IMR-90 (cell line): ENCODE results near the gene GABRR1. TPM values are rescaled to one million over a fixed set of nuclear protein-coding genes. Genes with fewer than 3 reads are reported as not detected.

Experiments
- ATAC-seq: fragments of 200-7000 bp; cut with Tn5 transposase; 2 replicates; pipeline ENCODE4 v1.9.1; 2020; ENCODE audit warnings: low read depth, mild to moderate bottlenecking, moderate library complexity
- BruUV-seq: library from RNA; stranded (reverse); fragments of 400-500 nt; replicated peaks from 2 replicates; lab custom pipeline; 2021; lab: Mats Ljungman, UMichigan
- CTCF ChIA-PET: fragments of 300-600 bp; formaldehyde crosslinking; extraction: SDS; loops from one replicate; lab custom pipeline; 2021; ENCODE audit warnings: antibody characterized with exemption; lab: Yijun Ruan, JAX
- POLR2A ChIA-PET: fragments of 300-600 bp; sonication (Branson Sonifier 250); formaldehyde crosslinking; loops from one replicate; lab custom pipeline; 2022; ENCODE audit warnings: antibody characterized with exemption; ENCODE audit not compliant: unreplicated experiment; lab: Charles Lee
- DNase-seq: peaks from one replicate; pipeline ENCODE4 v3.0.0; 2013
- H2AFZ ChIP-seq: replicated peaks from 2 replicates; pipeline ENCODE3; 2013; ENCODE audit warnings: low read length, mild to moderate bottlenecking; ENCODE audit not compliant: poor library complexity
- H2AK5ac ChIP-seq: 2 replicates; pipeline ENCODE4 v1.6.1; 2013; ENCODE audit warnings: low read depth, low read length, inconsistent platforms
- H2AK9ac ChIP-seq: replicated peaks from 2 replicates; pipeline ENCODE3; 2013; ENCODE audit warnings: mild to moderate bottlenecking, low read depth, low read length, moderate library complexity; ENCODE audit not compliant: poor library complexity
- H2BK120ac ChIP-seq: 2 replicates; pipeline ENCODE4 v1.6.1; 2013; ENCODE audit warnings: low read depth, low read length, inconsistent platforms
- H2BK15ac ChIP-seq: 3 replicates; pipeline ENCODE4 v1.6.1; 2013; ENCODE audit warnings: low read depth, low read length, inconsistent platforms
- H2BK20ac ChIP-seq: 2 replicates; pipeline ENCODE4 v1.6.1; 2013; ENCODE audit warnings: low read depth, mild to moderate bottlenecking, inconsistent platforms, low read length, moderate library complexity
- H2BK5ac ChIP-seq: 2 replicates; pipeline ENCODE4 v1.6.1; 2013; ENCODE audit warnings: mild to moderate bottlenecking, low read depth, low read length, inconsistent platforms; ENCODE audit not compliant: poor library complexity, severe bottlenecking
- H3K14ac ChIP-seq: replicated peaks from 2 replicates; pipeline ENCODE4 v1.6.1; 2013; ENCODE audit warnings: low read depth, low read length, inconsistent platforms
- H3K18ac ChIP-seq: 2 replicates; pipeline ENCODE4 v1.6.1; 2013; ENCODE audit warnings: low read depth, low read length, control low read depth
- H3K23ac ChIP-seq: 2 replicates; pipeline ENCODE4 v1.6.1; 2013; ENCODE audit warnings: low read depth, low read length, inconsistent platforms
- H3K27ac ChIP-seq: 2 replicates; pipeline ENCODE4 v1.5.1; 2013; ENCODE audit warnings: mild to moderate bottlenecking, control low read depth, low read length; ENCODE audit not compliant: insufficient read depth
- H3K27me3 ChIP-seq: 2 replicates; pipeline ENCODE4 v1.6.1; 2013; ENCODE audit warnings: low read length; ENCODE audit not compliant: control insufficient read depth, insufficient read depth
- H3K36me3 ChIP-seq: 2 replicates; pipeline ENCODE4 v1.6.1; 2013; ENCODE audit warnings: low read length, mixed read lengths; ENCODE audit not compliant: control insufficient read depth, insufficient read depth
- H3K4ac ChIP-seq: 2 replicates; pipeline ENCODE4 v1.6.1; 2013; ENCODE audit warnings: low read depth, low read length, inconsistent platforms
- H3K4me1 ChIP-seq: 2 replicates; pipeline ENCODE4 v1.6.1; 2013; ENCODE audit warnings: low read length, mixed read lengths; ENCODE audit not compliant: control insufficient read depth, insufficient read depth
- H3K4me2 ChIP-seq: 2 replicates; pipeline ENCODE4 v1.6.1; 2013; ENCODE audit warnings: low read depth, mild to moderate bottlenecking, control low read depth, low read length, moderate library complexity
- H3K4me3 ChIP-seq: 2 replicates; pipeline ENCODE4 v1.5.1; 2013; ENCODE audit warnings: low read depth, mild to moderate bottlenecking, control low read depth, low read length, moderate library complexity; ENCODE audit not compliant: insufficient read depth
- H3K56ac ChIP-seq: 2 replicates; pipeline ENCODE4 v1.6.1; 2013; ENCODE audit warnings: low read length, inconsistent platforms; ENCODE audit not compliant: insufficient read depth; ENCODE audit errors: extremely low read depth
- H3K79me1 ChIP-seq, 2 experiments: 2 replicates each; pipeline ENCODE4 v1.6.1; 2013; ENCODE audit warnings: low read length in 2 of 2, inconsistent platforms in 1 of 2, low read depth in 1 of 2
- H3K9ac ChIP-seq: 2 replicates; pipeline ENCODE4 v1.6.1; 2013; ENCODE audit warnings: low read depth, low read length, control low read depth
- H3K9me1 ChIP-seq: 2 replicates; pipeline ENCODE4 v1.6.1; 2013; ENCODE audit warnings: low read length, inconsistent platforms; ENCODE audit not compliant: insufficient read depth
- H3K9me3 ChIP-seq: 2 replicates; pipeline ENCODE4 v1.6.1; 2013; ENCODE audit warnings: low read length; ENCODE audit not compliant: control insufficient read depth, insufficient read depth
- H4K20me1 ChIP-seq: 2 replicates; pipeline ENCODE4 v1.6.1; 2013; ENCODE audit warnings: low read length, inconsistent platforms; ENCODE audit not compliant: insufficient read depth
- H4K5ac ChIP-seq: 2 replicates; pipeline ENCODE4 v1.6.1; 2013; ENCODE audit warnings: mild to moderate bottlenecking, low read depth, low read length, control low read depth
- H4K8ac ChIP-seq, 2 experiments: 2 replicates each; pipeline ENCODE4 v1.6.1; 2013; ENCODE audit warnings: low read depth in 2 of 2, low read length in 2 of 2, control low read depth in 1 of 2, inconsistent platforms in 1 of 2
- H4K91ac ChIP-seq: 2 replicates; pipeline ENCODE4 v1.6.1; 2013; ENCODE audit warnings: low read depth, low read length, inconsistent platforms; ENCODE audit not compliant: insufficient read depth
- BHLHE40 ChIP-seq: fragments of 150-350 bp; IDR thresholded peaks from 2 replicates; pipeline ENCODE4 v1.6.1; 2016; ENCODE audit warnings: mild to moderate bottlenecking, low read depth, low read length
- CEBPB ChIP-seq: IDR thresholded peaks from 2 replicates; pipeline ENCODE4 v1.6.1; 2012; ENCODE audit warnings: low read depth, low read length, improper control_type of control experiment
- CHD1 ChIP-seq: IDR thresholded peaks from 2 replicates; pipeline ENCODE4 v1.6.1; 2012; ENCODE audit warnings: low read depth, low read length, improper control_type of control experiment
- FOS ChIP-seq: fragments of 150-350 bp; IDR thresholded peaks from 2 replicates; pipeline ENCODE4 v1.6.1; 2016; ENCODE audit warnings: low read depth, low read length
- MAFK ChIP-seq: IDR thresholded peaks from 2 replicates; pipeline ENCODE4 v1.6.1; 2012; ENCODE audit warnings: low read depth, low read length, improper control_type of control experiment
- MAZ ChIP-seq: IDR thresholded peaks from 2 replicates; pipeline ENCODE4 v1.6.1; 2012; ENCODE audit warnings: low read depth, mild to moderate bottlenecking, low read length, improper control_type of control experiment, moderate library complexity, borderline replicate concordance
- MXI1 ChIP-seq: IDR thresholded peaks from 2 replicates; pipeline ENCODE4 v1.6.1; 2012; ENCODE audit warnings: low read depth, mild to moderate bottlenecking, low read length, moderate library complexity, borderline replicate concordance
- NFE2L2 ChIP-seq: fragments of 150-350 bp; IDR thresholded peaks from 2 replicates; pipeline ENCODE4 v1.6.1; 2016; ENCODE audit warnings: low read depth, mild to moderate bottlenecking, low read length
- POLR2A ChIP-seq: IDR thresholded peaks from 2 replicates; pipeline ENCODE4 v1.6.1; 2012; ENCODE audit warnings: mild to moderate bottlenecking, low read depth, low read length
- RAD21 ChIP-seq: IDR thresholded peaks from 2 replicates; pipeline ENCODE4 v1.6.1; 2012; ENCODE audit warnings: low read length, improper control_type of control experiment
- RCOR1 ChIP-seq: IDR thresholded peaks from 2 replicates; pipeline ENCODE4 v1.6.1; 2012; ENCODE audit warnings: mild to moderate bottlenecking, low read length, improper control_type of control experiment; ENCODE audit not compliant: insufficient replicate concordance
- RFX5 ChIP-seq: IDR thresholded peaks from 2 replicates; pipeline ENCODE4 v1.8.0; 2012; ENCODE audit warnings: low read depth, mild to moderate bottlenecking, low read length, moderate library complexity
- SMC3 ChIP-seq: fragments of 150-350 bp; IDR thresholded peaks from 2 replicates; pipeline ENCODE4 v1.6.1; 2016; ENCODE audit warnings: low read depth, mild to moderate bottlenecking, antibody characterized with exemption, low read length, moderate library complexity
- WGBS, 2 experiments: methylation state at CpG; one replicate each; pipeline versions ENCODE4 v1.1.5 to v1.1.7; 2013; ENCODE audit warnings: missing lambda C conversion rate in 2 of 2; ENCODE audit not compliant: insufficient read length in 1 of 2; ENCODE audit errors: extremely low coverage in 2 of 2; 5-methylcytosine and 5-hydroxymethylcytosine counted together
- dilution Hi-C: fragments of 300-500 bp; cut with HindIII; formaldehyde crosslinking; loops from one replicate; pipeline ENCODE4 v1.14.3; 2018; ENCODE audit warnings: low sequenced_read_pairs; ENCODE audit not compliant: unreplicated experiment
- in situ Hi-C: fragments of 300-500 bp; cut with MboI; formaldehyde crosslinking; loops from 3 replicates; pipeline ENCODE4 v1.14.3; 2019; ENCODE audit warnings: low sequenced_read_pairs, inconsistent platforms, mixed read lengths
- intact Hi-C: fragments of 100-400 bp; cut with micrococcal nuclease; formaldehyde crosslinking; loops from 2 replicates; pipeline ENCODE4 v1.10.0; 2022
- polyA plus RNA-seq, 3 experiments: library from polyadenylated mRNA; depleted of rRNA; stranded (reverse); fragments of >200 nt; gene quantifications; 2 replicates each; pipeline ENCODE4 v1.2.3, GENCODE V29; 2012; ENCODE audit warnings: low replicate concordance in 1 of 3
- total RNA-seq: library from RNA; depleted of rRNA; stranded (reverse); fragments of >200 nt; gene quantifications from 2 replicates; pipeline ENCODE4 v1.2.3, GENCODE V29; 2012
- TF ChIP-seq, protein P1 (sequence below): fragments of 150-350 bp; IDR thresholded peaks from 2 replicates; pipeline ENCODE4 v1.6.1; 2017; ENCODE audit warnings: mild to moderate bottlenecking, antibody characterized with exemption, low read length, low read depth
- TF ChIP-seq, protein P2 (sequence below): fragments of 150-350 bp; IDR thresholded peaks from 2 replicates; pipeline ENCODE4 v1.6.1; 2016; ENCODE audit warnings: low read depth, mild to moderate bottlenecking, low read length, moderate library complexity, borderline replicate concordance
- TF ChIP-seq, protein P3 (sequence below): conservative IDR thresholded peaks from 2 replicates; pipeline ENCODE4 v1.5.1; 2012; ENCODE audit warnings: mild to moderate bottlenecking, low read depth, low read length, improper control_type of control experiment

Gene GABRR1
- total and polyA plus RNA-seq, 2 of the 4 experiments (the other 2 are of a cell fraction), result not detected

DNA sequence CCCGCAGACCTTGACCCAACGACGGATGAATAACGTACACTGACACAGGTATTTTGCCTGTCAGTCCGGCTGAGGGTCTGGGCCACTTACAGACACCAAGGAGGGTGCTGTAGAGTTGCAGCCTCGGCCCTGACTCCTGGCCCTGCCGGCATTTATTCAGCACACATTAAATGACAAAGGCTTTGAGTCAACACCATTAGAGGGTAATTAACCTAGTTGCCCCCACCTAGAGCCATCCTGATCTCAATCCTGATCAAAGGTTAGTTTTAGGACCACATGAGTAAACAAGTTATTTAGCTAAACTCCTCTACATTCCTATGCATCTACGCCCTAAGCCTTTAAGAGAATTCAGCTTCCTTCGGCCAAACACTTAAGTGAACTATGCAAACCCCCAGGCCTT lies 83.2 kb downstream of the GABRR1 start:
- Histone ChIP-seq H3K18ac (no peak overlapping the region), H3K27me3 (no peaks in the 10 kb centered on the region), H2BK5ac (no peak overlapping the region), H3K9me3 (no peaks in the 10 kb centered on the region), H4K5ac (no peak overlapping the region), H3K9ac (no peak overlapping the region), H2AFZ (no peak overlapping the region), H2AK5ac (no peak overlapping the region), H3K4me3 (no peak overlapping the region), H2BK120ac (no peak overlapping the region), H4K91ac (no peak overlapping the region), H4K8ac (no peak overlapping the region), H4K20me1 (no peaks in the 10 kb centered on the region), H2BK20ac (no peak overlapping the region), H3K23ac (no peak overlapping the region), H3K4me2 (no peak overlapping the region), H3K36me3 (no peaks in the 10 kb centered on the region), H3K4ac (no peak overlapping the region), H3K79me1 (no peaks in the 10 kb centered on the region), H2AK9ac (no peak overlapping the region), H3K14ac (no peak overlapping the region), H3K56ac (no peak overlapping the region), H2BK15ac (no peak overlapping the region), H3K9me1 (no peaks in the 10 kb centered on the region), H3K27ac (no peak overlapping the region), H3K4me1 (no peaks in the 10 kb centered on the region)
- TF ChIP-seq CEBPB (no peak), RAD21 (no peak), MXI1 (no peak), NFE2L2 (no peak), CHD1 (no peak), POLR2A (no peak), RFX5 (no peak), BHLHE40 (no peak), SMC3 (no peak), FOS (no peak), RCOR1 (no peak), MAZ (no peak), MAFK (no peak)
- TF ChIP-seq, protein P1, sequence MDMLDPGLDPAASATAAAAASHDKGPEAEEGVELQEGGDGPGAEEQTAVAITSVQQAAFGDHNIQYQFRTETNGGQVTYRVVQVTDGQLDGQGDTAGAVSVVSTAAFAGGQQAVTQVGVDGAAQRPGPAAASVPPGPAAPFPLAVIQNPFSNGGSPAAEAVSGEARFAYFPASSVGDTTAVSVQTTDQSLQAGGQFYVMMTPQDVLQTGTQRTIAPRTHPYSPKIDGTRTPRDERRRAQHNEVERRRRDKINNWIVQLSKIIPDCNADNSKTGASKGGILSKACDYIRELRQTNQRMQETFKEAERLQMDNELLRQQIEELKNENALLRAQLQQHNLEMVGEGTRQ, result no peak
- TF ChIP-seq, protein P2, sequence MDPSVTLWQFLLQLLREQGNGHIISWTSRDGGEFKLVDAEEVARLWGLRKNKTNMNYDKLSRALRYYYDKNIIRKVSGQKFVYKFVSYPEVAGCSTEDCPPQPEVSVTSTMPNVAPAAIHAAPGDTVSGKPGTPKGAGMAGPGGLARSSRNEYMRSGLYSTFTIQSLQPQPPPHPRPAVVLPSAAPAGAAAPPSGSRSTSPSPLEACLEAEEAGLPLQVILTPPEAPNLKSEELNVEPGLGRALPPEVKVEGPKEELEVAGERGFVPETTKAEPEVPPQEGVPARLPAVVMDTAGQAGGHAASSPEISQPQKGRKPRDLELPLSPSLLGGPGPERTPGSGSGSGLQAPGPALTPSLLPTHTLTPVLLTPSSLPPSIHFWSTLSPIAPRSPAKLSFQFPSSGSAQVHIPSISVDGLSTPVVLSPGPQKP, result no peak
- TF ChIP-seq, protein P3, sequence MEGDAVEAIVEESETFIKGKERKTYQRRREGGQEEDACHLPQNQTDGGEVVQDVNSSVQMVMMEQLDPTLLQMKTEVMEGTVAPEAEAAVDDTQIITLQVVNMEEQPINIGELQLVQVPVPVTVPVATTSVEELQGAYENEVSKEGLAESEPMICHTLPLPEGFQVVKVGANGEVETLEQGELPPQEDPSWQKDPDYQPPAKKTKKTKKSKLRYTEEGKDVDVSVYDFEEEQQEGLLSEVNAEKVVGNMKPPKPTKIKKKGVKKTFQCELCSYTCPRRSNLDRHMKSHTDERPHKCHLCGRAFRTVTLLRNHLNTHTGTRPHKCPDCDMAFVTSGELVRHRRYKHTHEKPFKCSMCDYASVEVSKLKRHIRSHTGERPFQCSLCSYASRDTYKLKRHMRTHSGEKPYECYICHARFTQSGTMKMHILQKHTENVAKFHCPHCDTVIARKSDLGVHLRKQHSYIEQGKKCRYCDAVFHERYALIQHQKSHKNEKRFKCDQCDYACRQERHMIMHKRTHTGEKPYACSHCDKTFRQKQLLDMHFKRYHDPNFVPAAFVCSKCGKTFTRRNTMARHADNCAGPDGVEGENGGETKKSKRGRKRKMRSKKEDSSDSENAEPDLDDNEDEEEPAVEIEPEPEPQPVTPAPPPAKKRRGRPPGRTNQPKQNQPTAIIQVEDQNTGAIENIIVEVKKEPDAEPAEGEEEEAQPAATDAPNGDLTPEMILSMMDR, result no peak
- in situ Hi-C loops (loop anchor here (25.0 kb wide), 1 partner anchor 228 kb away; the partner anchor contains the start of gene UBE2J1), intact Hi-C loops (no loop called here), dilution Hi-C loops (no loop called here)
- no TSS peak for BruUV-seq
- ChIA-PET CTCF (interaction anchor here (0.6 kb wide), 1 partner anchor 183 kb away, joined by 3 read pairs; no protein-coding TSS in a partner anchor), POLR2A (no interaction called here)
- ATAC-seq (no peak), DNase-seq (no peak)
- no CpG with 5 or more reads among the region's 9 CpGs for WGBS, 2 experiments
